ENCODE measurements around the gene PPP1R8. TPM values are rescaled to one million over a fixed set of nuclear protein-coding genes. Genes with fewer than 3 reads are reported as not detected.
A peak's percentile ranks its signal among the peaks of the same experiment; 100 is the strongest.
"Not testable (repeated sequence)": the region's sequence is repeated elsewhere in the genome, so short reads cannot be mapped to it uniquely, and the experiment has no call there.

Gene PPP1R8
- total and polyA plus RNA-seq, 2 experiments from 2014 or later: 9.3 to 42.8 TPM

DNA sequence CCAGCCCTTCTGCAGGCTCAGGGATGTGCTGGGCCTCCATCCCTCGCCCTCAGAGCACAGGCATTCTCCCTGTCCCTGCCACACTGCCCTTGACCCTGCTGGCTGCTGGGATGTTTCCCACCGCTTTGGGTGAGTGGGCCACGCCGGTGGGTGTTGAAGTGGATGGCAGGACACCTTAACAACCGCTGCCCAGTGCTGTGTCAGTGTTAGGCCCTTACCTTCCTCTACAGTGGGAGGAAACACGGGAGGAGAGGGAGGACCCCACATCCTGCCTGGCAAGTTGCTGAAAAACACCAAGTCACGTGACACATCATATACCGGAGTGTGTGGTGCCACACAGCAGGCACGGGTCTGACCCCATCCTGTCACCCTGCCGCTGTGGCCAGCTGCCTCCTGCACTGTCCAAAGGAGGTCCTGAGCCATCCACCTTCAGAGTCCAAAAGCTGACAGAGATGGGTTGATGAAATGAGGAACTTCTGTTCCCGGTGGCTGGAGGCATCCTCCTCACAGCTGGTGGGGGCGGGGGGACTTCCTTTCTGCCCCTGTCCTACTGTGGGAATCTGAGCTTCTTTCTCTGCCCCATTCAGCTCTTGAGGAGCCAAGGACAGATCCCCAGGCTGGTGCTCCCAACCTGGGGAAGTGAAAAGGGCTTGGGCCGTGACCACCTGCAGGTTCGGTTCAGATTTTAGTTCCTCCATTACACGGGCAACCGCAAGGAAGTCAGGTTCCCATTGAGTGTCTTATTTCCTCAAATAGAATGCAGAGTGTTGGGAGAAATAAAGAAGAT, 38.5 kb downstream of the PPP1R8 start:
- H3K4me3 ChIP-seq: no peak overlapping the region
- no peak overlapping the region for H3K4me2 ChIP-seq
- no peaks in the 10 kb centered on the region for H3K4me1 ChIP-seq (ENCODE audit: insufficient read depth)
- H3K9me2 ChIP-seq (replicated peaks; ENCODE audit: insufficient read depth): no peaks in the 10 kb centered on the region
- no peak overlapping the region for H2AFZ ChIP-seq
- H3K9me3 ChIP-seq (ENCODE audit: low read depth): no peaks in the 10 kb centered on the region
- H4K20me1 ChIP-seq (ENCODE audit: insufficient read depth, poor library complexity, severe bottlenecking): no peaks in the 10 kb centered on the region
- TF ChIP-seq EZH2phosphoT487 (IDR thresholded peaks at IDR 0.05; ENCODE audit: low read depth, severe bottlenecking, unreplicated experiment) (no peak), EZH2 (IDR thresholded peaks at IDR 0.05; ENCODE audit: borderline replicate concordance) (no peak)
- TF ChIP-seq, protein P1, sequence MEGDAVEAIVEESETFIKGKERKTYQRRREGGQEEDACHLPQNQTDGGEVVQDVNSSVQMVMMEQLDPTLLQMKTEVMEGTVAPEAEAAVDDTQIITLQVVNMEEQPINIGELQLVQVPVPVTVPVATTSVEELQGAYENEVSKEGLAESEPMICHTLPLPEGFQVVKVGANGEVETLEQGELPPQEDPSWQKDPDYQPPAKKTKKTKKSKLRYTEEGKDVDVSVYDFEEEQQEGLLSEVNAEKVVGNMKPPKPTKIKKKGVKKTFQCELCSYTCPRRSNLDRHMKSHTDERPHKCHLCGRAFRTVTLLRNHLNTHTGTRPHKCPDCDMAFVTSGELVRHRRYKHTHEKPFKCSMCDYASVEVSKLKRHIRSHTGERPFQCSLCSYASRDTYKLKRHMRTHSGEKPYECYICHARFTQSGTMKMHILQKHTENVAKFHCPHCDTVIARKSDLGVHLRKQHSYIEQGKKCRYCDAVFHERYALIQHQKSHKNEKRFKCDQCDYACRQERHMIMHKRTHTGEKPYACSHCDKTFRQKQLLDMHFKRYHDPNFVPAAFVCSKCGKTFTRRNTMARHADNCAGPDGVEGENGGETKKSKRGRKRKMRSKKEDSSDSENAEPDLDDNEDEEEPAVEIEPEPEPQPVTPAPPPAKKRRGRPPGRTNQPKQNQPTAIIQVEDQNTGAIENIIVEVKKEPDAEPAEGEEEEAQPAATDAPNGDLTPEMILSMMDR (IDR thresholded peaks at IDR 0.05; ENCODE audit: poor library complexity): no peak
- WGBS (ENCODE audit: low lambda C conversion rate, missing lambda C conversion rate): 83% methylated on average over 16 of the region's 16 CpGs
- peaks cover 8% of the 10 kb centered on the region for H3K27me3 ChIP-seq
- no peak overlapping the region for H3K27ac ChIP-seq
- H3K36me3 ChIP-seq (replicated peaks; ENCODE audit: insufficient read depth, low read depth): no peaks in the 10 kb centered on the region
- no peak for DNase-seq (ENCODE audit: low spot score)
- no peaks in the 10 kb centered on the region for H3K79me2 ChIP-seq

DNA sequence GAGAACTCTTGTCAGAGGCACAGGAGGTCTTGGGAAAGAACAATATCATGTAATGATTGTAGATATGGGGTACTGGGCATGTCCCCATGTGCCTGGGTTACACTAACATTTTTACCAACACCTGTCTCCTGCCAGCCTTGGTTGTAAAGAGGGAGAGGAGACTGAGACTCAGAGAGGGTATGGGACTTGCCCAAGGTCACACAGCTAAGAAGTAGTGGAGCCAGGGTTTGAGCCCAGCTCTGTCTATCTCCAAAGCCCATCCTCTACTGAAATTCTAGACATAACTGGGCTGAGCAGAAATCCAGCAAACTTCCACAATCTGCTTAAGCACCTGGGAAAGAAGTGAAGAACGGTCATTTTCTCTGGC, 39.1 kb downstream of the PPP1R8 start:
- no peaks in the 10 kb centered on the region for H3K4me1 ChIP-seq (ENCODE audit: insufficient read depth)
- H4K20me1 ChIP-seq (ENCODE audit: insufficient read depth, poor library complexity, severe bottlenecking): no peaks in the 10 kb centered on the region
- H3K27me3 ChIP-seq: peaks cover 8% of the 10 kb centered on the region
- no peak for DNase-seq (ENCODE audit: low spot score)
- no peaks in the 10 kb centered on the region for H3K9me2 ChIP-seq (replicated peaks; ENCODE audit: insufficient read depth)
- WGBS (ENCODE audit: low lambda C conversion rate, missing lambda C conversion rate): 94% methylated on average over 1 of the region's 1 CpG
- no peaks in the 10 kb centered on the region for H3K79me2 ChIP-seq
- no peak overlapping the region for H3K4me3 ChIP-seq
- H3K4me2 ChIP-seq: no peak overlapping the region
- H3K36me3 ChIP-seq (replicated peaks; ENCODE audit: insufficient read depth, low read depth): no peaks in the 10 kb centered on the region
- H3K9me3 ChIP-seq (ENCODE audit: low read depth): no peaks in the 10 kb centered on the region
- H2AFZ ChIP-seq: no peak overlapping the region
- no peak overlapping the region for H3K27ac ChIP-seq
- TF ChIP-seq, protein P1 (IDR thresholded peaks at IDR 0.05; ENCODE audit: poor library complexity): no peak
- TF ChIP-seq EZH2 (IDR thresholded peaks at IDR 0.05; ENCODE audit: borderline replicate concordance): no peak
- TF ChIP-seq EZH2phosphoT487 (IDR thresholded peaks at IDR 0.05; ENCODE audit: low read depth, severe bottlenecking, unreplicated experiment): no peak

DNA sequence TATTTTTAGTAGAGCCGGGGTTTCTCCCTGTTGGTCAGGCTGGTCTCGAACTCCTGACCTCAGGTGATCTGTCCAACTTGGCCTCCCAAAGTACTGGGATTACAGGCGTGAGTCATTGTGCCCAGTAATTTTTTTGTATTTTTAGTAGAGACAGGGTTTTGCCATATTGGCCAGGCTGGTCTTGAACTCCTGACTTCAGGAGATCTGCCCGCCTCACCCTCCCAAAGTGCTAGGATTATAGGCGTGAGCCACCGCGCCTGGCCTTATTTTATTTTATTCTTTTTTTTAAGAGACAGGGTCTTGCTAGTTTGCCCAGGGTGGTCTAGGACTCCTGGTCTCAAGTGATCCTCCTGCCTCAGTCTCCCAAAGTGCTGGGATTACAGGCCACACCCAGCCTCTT, 40.5 kb downstream of the PPP1R8 start:
- 95% methylated on average over 7 of the region's 7 CpGs for WGBS (ENCODE audit: low lambda C conversion rate, missing lambda C conversion rate)
- H3K27me3 ChIP-seq; DNase-seq (ENCODE audit: low spot score); H3K4me2 ChIP-seq; H2AFZ ChIP-seq; H3K9me2 ChIP-seq (replicated peaks; ENCODE audit: insufficient read depth); H3K27ac ChIP-seq; H3K9me3 ChIP-seq (ENCODE audit: low read depth); H3K36me3 ChIP-seq (replicated peaks; ENCODE audit: insufficient read depth, low read depth); H3K79me2 ChIP-seq; H3K4me3 ChIP-seq; H4K20me1 ChIP-seq (ENCODE audit: insufficient read depth, poor library complexity, severe bottlenecking); H3K4me1 ChIP-seq (ENCODE audit: insufficient read depth): not testable (repeated sequence)

GRCh38 chr1:27872059-27872801, 41.6 kb downstream of the PPP1R8 start, which contains the start of gene THEMIS2:
THEMIS2 (plus strand) TSS chr1:27872544; CDS start chr1:27872572, 28 bp downstream.
- DNase-seq (ENCODE audit: low spot score): peak; percentile 63

More at GRCh38 chr1:27872059-27872801, 41.6 kb downstream of the PPP1R8 start, which contains the start of gene THEMIS2:
- Histone ChIP-seq H3K4me3 (peak within 1 kb of the TSS; percentile 72), H3K79me2 (no peaks in the 10 kb centered on the region), H3K4me1 (ENCODE audit: insufficient read depth) (no peaks in the 10 kb centered on the region), H3K27ac (no peak within 1 kb of the TSS), H3K36me3 (replicated peaks; ENCODE audit: insufficient read depth, low read depth) (no peaks in the 10 kb centered on the region), H2AFZ (peak within 1 kb of the TSS; percentile 83), H3K4me2 (peak within 1 kb of the TSS; percentile 98), H3K9me3 (ENCODE audit: low read depth) (no peaks in the 10 kb centered on the region), H3K27me3 (peaks cover 8% of the 10 kb centered on the region), H3K9me2 (replicated peaks; ENCODE audit: insufficient read depth) (no peaks in the 10 kb centered on the region), H4K20me1 (ENCODE audit: insufficient read depth, poor library complexity, severe bottlenecking) (no peaks in the 10 kb centered on the region)
- TF ChIP-seq EZH2 (IDR thresholded peaks at IDR 0.05; ENCODE audit: borderline replicate concordance): no peak
- TF ChIP-seq EZH2phosphoT487 (IDR thresholded peaks at IDR 0.05; ENCODE audit: low read depth, severe bottlenecking, unreplicated experiment): no peak
- TF ChIP-seq, protein P1 (IDR thresholded peaks at IDR 0.05; ENCODE audit: poor library complexity): no peak
- 32% methylated on average over 18 of the region's 53 CpGs for WGBS (ENCODE audit: low lambda C conversion rate, missing lambda C conversion rate)

Data from hepatocyte (in vitro differentiated cells).